Cardiac septum (tissue), 1 donor: ENCODE measurements around the gene PGF. TPM values are rescaled to one million over a fixed set of nuclear protein-coding genes. Genes with fewer than 3 reads are reported as not detected.
"Not testable (repeated sequence)": the region's sequence is repeated elsewhere in the genome, so short reads cannot be mapped to it uniquely, and the experiment has no call there.

Experiments used
- DNase-seq: peaks from one replicate; pipeline ENCODE4 v3.0.0-alpha.2; 2020; ENCODE audit warnings: low spot score
- intact Hi-C: fragments of 100-400 bp; cut with DNase I; formaldehyde crosslinking; loops from one replicate; pipeline ENCODE4 v1.14.0; 2022
- total RNA-seq: library from RNA; stranded (reverse); fragmentation: NEBNext Ultra II Directional; extraction: Animal tissue kit (Norgen Biotek cat#: 25700); gene quantifications from one replicate; pipeline ENCODE4 v1.2.1, GENCODE V29; 2021
- donor health status: DM: no; HTN: no; CAD: no.

Gene PGF
- total RNA-seq, 1 donor from 2014 or later: 9.4 TPM

GRCh38 chr14:74947353-74948227 lies 7.8 kb downstream of the PGF start:
- no peak for DNase-seq
- intact Hi-C loops: no loop called here

- intact Hi-C loops: no loop called here
- no peak for DNase-seq
Observed at GRCh38 chr14:74946659-74947281, 8.6 kb downstream of the PGF start.

- intact Hi-C loops: no loop called here
- no peak for DNase-seq
Observed at GRCh38 chr14:74945852-74946658, 9.3 kb downstream of the PGF start.

GRCh38 chr14:74945261-74945851 lies 10.0 kb downstream of the PGF start:
- DNase-seq: no peak
- intact Hi-C loops: no loop called here

DNA sequence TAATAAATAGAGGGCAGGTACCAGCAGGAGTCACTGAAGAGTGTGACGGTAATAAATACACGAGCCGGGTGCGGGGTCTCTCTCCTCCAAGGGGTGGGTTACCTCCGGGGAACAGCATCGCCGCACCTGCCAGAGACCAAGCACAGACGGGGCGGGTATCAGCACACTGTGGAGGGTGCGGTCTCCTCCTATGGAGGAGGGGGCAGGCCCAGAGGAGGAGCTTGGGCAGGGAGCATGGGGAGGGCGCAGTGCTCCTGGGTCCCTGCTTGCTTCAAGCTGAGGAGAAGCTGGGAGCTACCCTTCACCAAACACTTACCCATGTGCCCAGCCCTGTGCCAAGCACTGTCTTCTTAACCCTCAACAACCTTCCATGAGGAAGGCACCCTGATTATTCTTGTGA lies 12.8 kb downstream of the PGF start:
- intact Hi-C loops: no loop called here

GRCh38 chr14:74942181-74942580 lies 13.2 kb downstream of the PGF start:
- DNase-seq: no peak
- intact Hi-C loops: no loop called here

More for the DNA sequence above, 12.8 kb downstream of the PGF start:
- DNase-seq: no peak

GRCh38 chr14:74941676-74942097 lies 13.7 kb downstream of the PGF start:
- DNase-seq: no peak
- intact Hi-C loops: no loop called here

DNA sequence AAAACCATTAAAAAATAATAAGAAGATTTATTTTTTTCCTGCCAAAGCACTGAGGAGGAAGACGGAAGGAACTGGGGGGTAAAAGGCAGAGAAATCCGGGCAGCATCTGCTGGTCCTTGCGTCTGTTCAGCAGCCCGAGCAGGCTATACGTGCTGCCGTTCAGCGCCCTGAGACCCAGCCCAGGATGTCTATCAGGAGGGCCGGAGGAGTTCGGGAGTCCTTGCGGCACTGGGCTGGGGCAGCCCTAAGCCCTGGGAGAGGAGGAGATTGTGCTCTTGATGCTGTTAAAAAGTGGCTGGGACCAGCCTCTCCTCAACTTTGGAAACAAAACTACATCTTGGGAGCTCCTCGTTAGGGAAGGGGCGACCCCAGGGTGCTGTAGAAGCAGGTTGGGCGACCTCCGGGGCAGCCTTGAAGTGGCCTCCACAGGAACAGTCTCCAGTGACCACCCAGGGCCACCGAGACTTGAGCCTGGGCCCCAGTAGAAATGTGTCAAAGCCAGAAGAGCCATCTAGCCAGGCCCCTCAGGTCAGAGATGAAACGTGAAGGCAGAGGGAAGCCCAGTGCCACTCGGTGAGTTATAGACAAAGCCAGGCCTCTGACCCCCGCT lies 14.3 kb downstream of the PGF start:
- intact Hi-C loops: no loop called here
- no peak for DNase-seq

DNA sequence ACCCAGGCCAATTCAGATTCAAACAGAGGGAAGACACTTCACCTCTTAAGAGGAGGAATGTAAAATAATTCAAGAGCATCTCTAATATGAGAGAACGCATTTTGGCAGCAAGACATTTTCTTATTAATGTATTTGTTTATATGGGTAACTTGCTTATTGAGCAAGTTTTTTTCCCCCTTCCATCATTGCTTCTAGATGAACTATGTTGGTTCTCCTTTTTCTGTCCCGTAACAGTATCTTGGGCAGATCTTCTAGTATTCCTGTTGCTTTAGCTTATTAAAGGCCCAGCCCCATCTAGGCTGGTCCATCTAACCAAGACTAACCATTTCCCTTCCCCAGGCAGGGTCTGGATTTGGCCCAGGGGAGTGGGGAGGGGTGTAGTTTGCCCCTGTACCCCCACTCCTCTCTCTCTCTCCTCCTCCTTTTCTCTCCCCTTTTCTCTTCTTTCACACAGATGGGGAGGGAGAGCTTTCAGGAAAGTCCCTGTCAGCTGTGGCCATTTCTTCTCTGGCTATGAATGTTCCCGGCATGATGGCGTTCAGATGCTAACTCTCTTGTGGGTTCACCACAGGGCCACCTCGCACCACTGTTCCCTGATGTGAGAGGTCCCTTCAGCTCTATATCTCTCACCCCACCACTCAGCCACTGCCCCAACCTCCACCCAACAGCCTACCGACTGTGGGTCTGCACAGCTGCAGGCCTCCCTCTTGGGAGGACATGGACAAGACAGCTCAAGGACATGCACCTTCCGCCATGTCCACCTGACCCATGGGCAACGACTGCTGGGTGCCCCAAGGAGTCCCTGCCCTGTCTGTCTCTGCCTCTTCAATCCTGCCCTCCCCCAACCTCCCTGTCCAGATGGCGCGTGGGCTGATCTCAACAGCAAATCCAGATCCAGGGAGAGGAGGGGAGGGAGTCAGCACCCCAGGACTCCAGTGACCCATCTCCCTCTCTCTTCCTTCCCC lies 16.6 kb downstream of the PGF start:
- intact Hi-C loops: no loop called here
- no peak for DNase-seq

GRCh38 chr14:74937171-74937570 lies 18.2 kb downstream of the PGF start:
- intact Hi-C loops: no loop called here

DNA sequence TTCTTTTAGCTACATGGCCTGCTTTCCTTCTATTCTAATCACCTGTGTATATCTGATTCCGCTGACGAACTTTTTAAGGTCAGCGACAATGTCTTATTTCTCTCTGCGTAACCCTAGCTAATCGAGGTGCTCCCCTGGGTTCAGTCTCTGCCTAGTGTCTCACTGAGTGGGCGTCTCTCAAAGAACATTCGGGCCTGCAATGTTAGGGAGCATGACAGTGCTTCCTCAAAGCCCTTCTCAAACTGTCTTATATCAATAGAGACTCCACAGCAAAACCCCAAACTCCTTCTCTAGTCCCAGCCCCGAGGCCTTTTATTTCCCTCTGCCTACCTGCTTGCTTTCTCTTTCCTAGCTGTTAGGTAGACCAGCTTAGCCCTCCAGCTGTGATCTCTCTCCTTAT lies 18.7 kb downstream of the PGF start:
- intact Hi-C loops: no loop called here
- DNase-seq: no peak

More at GRCh38 chr14:74937171-74937570, 18.2 kb downstream of the PGF start:
- DNase-seq: no peak

GRCh38 chr14:74936151-74936550 lies 19.2 kb downstream of the PGF start:
- intact Hi-C loops: no loop called here
- no peak for DNase-seq

DNA sequence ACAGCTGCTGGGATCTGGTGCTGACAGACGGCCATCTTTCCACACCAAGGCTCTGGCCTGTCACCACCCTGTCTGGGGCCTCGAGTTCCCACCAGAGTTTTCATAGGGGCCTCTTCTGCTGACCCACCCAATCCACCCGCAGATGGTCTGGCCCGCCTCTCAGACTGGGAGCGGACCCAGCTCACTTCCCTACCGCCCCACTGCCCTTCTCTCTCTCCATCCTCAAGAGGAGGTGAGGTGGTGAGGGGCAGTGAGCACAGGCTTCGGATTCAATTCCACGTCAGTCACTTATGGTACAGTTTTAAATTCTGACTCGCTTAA lies 20.1 kb downstream of the PGF start:
- intact Hi-C loops: no loop called here
- no peak for DNase-seq

GRCh38 chr14:74934476-74935359 lies 20.7 kb downstream of the PGF start:
- intact Hi-C loops: no loop called here
- DNase-seq: no peak

- DNase-seq: no peak
- intact Hi-C loops: no loop called here
Observed at GRCh38 chr14:74934041-74934440, 21.4 kb downstream of the PGF start.

DNA sequence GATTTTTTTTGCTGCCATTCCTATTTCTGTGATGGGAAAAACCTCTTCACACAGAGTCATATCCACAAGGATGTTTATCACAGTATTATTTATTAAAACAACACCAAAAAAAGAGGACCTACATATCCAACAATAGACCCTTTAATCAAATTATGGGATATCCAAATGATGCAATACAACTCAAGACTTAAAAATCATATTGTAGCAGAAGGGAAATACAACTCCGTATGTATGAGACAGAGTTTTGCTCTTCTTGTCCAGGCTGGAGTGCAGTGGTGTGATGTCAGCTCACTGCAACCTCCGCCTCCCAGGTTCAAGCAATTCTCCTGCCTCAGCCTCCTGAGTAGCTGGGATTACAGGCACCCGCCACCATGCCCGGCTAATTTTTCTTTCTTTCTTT lies 22.5 kb downstream of the PGF start:
- DNase-seq, intact Hi-C loops: not testable (repeated sequence)

- intact Hi-C loops: no loop called here
- no peak for DNase-seq
Observed at GRCh38 chr14:74932401-74932901, 22.9 kb downstream of the PGF start.
